ENCODE results near the gene PIGB. TPM values are rescaled to one million over a fixed set of nuclear protein-coding genes. Genes with fewer than 3 reads are reported as not detected.

The PIGB gene
- total RNA-seq, 1 experiment from 2014 or later: 15.1 TPM

DNA sequence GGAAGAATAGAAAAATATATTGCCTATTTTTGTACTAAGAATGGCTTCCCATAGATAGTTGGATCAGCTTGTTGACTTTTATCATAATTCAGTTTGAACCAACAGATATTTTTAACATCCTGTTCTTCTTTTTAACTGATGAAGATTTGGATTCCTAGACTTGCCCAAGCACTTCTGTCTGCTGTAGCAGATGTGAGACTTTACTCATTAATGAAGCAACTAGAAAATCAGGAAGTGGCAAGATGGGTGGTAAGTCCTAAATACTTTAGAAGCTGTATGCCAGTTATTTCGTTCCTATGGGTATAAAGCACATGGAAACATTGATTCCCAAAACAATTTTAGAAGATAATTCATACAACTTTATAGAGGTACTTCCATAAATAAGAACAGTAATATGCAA, 8.4 kb downstream of the PIGB start:
- no peaks in the 10 kb centered on the region for H3K79me2 ChIP-seq (ENCODE audit: insufficient read depth, low read length)
- no peak overlapping the region for H3K9ac ChIP-seq (ENCODE audit: low read length)
- TF ChIP-seq MAX (IDR thresholded peaks at IDR 0.05) (no peak), EGR1 (IDR thresholded peaks at IDR 0.05; ENCODE audit: low read depth) (no peak), REST (IDR thresholded peaks at IDR 0.05; ENCODE audit: low read depth) (no peak)
- H3K27ac ChIP-seq (ENCODE audit: low read depth, low read length): no peak overlapping the region
- peaks cover 0 to 5% of the 10 kb centered on the region in 2 experiments; a peak in 2 of 4 replicates for H3K36me3 ChIP-seq (ENCODE audit: control insufficient read depth in 1 of 2, insufficient read depth in 2 of 2, low read length in 2 of 2)
- H3K4me3 ChIP-seq (replicated peaks in 1 of 2; ENCODE audit: low read depth in 1 of 2, low read length in 2 of 2): no peak overlapping the region
- ATAC-seq (no peak), DNase-seq (ENCODE audit: low read depth, low spot score) (no peak)
- H3K9me3 ChIP-seq (ENCODE audit: control insufficient read depth in 1 of 2, insufficient read depth in 1 of 2, low read depth in 1 of 2, low read length in 2 of 2): no peaks in the 10 kb centered on the region
- H3K27me3 ChIP-seq (ENCODE audit: insufficient read depth, low read length): no peaks in the 10 kb centered on the region
- H2AFZ ChIP-seq (ENCODE audit: low read depth, low read length, poor library complexity, severe bottlenecking): no peak overlapping the region
- H4K20me1 ChIP-seq (ENCODE audit: insufficient read depth): no peaks in the 10 kb centered on the region
- no peaks in the 10 kb centered on the region for H3K9me2 ChIP-seq (ENCODE audit: insufficient read depth)
- intact Hi-C loops (cut with micrococcal nuclease): no loop called here
- BruUV-seq (replicated peaks): no TSS peak
- no peak overlapping the region for H3K4me2 ChIP-seq (ENCODE audit: low read length)
- ChIA-PET RAD21 (ENCODE audit: low non-redundant PET in 1 of 2, low total read pairs in 2 of 2, uncharacterized antibody in 2 of 2, unreplicated experiment in 2 of 2) (no interaction called here), POLR2A (no interaction called here), CTCF (interaction anchor here (0.6 kb wide), 1 partner anchor 12 kb away, joined by 3 read pairs; no protein-coding TSS in a partner anchor)
- H3K4me1 ChIP-seq (ENCODE audit: control insufficient read depth in 1 of 2, insufficient read depth in 2 of 2, low read length in 2 of 2): no peaks in the 10 kb centered on the region

- Histone ChIP-seq H3K36me3 (ENCODE audit: control insufficient read depth in 1 of 2, insufficient read depth in 2 of 2, low read length in 2 of 2) (peaks cover 0 to 8% of the 10 kb centered on the region in 2 experiments; a peak in 3 of 4 replicates), H3K4me3 (replicated peaks in 1 of 2; ENCODE audit: low read depth in 1 of 2, low read length in 2 of 2) (no peak overlapping the region), H4K20me1 (ENCODE audit: insufficient read depth) (no peaks in the 10 kb centered on the region), H3K79me2 (ENCODE audit: insufficient read depth, low read length) (no peaks in the 10 kb centered on the region), H3K9ac (ENCODE audit: low read length) (no peak overlapping the region), H3K4me2 (ENCODE audit: low read length) (no peak overlapping the region), H3K9me2 (ENCODE audit: insufficient read depth) (no peaks in the 10 kb centered on the region), H3K27me3 (ENCODE audit: insufficient read depth, low read length) (no peaks in the 10 kb centered on the region), H2AFZ (ENCODE audit: low read depth, low read length, poor library complexity, severe bottlenecking) (no peak overlapping the region), H3K4me1 (ENCODE audit: control insufficient read depth in 1 of 2, insufficient read depth in 2 of 2, low read length in 2 of 2) (no peaks in the 10 kb centered on the region), H3K9me3 (ENCODE audit: control insufficient read depth in 1 of 2, insufficient read depth in 1 of 2, low read depth in 1 of 2, low read length in 2 of 2) (no peaks in the 10 kb centered on the region), H3K27ac (ENCODE audit: low read depth, low read length) (no peak overlapping the region)
- ChIA-PET POLR2A (no interaction called here), CTCF (no interaction called here), RAD21 (ENCODE audit: low non-redundant PET in 1 of 2, low total read pairs in 2 of 2, uncharacterized antibody in 2 of 2, unreplicated experiment in 2 of 2) (no interaction called here)
- DNase-seq (ENCODE audit: low read depth, low spot score) (no peak), ATAC-seq (no peak)
- no TSS peak for BruUV-seq (replicated peaks)
- intact Hi-C loops (cut with micrococcal nuclease): no loop called here
- no peak for TF ChIP-seq POLR2AphosphoS5 (IDR thresholded peaks at IDR 0.05; ENCODE audit: low read depth, low read length)
- no peak for TF ChIP-seq CEBPB (IDR thresholded peaks at IDR 0.05; ENCODE audit: low read depth)
- TF ChIP-seq SIN3A (IDR thresholded peaks at IDR 0.05; ENCODE audit: low read depth): no peak
- TF ChIP-seq, protein P1, sequence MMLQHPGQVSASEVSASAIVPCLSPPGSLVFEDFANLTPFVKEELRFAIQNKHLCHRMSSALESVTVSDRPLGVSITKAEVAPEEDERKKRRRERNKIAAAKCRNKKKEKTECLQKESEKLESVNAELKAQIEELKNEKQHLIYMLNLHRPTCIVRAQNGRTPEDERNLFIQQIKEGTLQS (IDR thresholded peaks at IDR 0.05): no peak
- TF ChIP-seq, protein P2, sequence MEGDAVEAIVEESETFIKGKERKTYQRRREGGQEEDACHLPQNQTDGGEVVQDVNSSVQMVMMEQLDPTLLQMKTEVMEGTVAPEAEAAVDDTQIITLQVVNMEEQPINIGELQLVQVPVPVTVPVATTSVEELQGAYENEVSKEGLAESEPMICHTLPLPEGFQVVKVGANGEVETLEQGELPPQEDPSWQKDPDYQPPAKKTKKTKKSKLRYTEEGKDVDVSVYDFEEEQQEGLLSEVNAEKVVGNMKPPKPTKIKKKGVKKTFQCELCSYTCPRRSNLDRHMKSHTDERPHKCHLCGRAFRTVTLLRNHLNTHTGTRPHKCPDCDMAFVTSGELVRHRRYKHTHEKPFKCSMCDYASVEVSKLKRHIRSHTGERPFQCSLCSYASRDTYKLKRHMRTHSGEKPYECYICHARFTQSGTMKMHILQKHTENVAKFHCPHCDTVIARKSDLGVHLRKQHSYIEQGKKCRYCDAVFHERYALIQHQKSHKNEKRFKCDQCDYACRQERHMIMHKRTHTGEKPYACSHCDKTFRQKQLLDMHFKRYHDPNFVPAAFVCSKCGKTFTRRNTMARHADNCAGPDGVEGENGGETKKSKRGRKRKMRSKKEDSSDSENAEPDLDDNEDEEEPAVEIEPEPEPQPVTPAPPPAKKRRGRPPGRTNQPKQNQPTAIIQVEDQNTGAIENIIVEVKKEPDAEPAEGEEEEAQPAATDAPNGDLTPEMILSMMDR (IDR thresholded peaks at IDR 0.05 in 2 of 3, conservative IDR thresholded peaks at IDR 0.05 in 1 of 3; ENCODE audit: borderline replicate concordance in 1 of 3, insufficient read depth in 1 of 3, low read depth in 2 of 3, low read length in 2 of 3): no peak
- no peak for TF ChIP-seq RAD21 (IDR thresholded peaks at IDR 0.05; ENCODE audit: low read depth)
- no peak for TF ChIP-seq EZH2 (IDR thresholded peaks at IDR 0.05)
- no peak for TF ChIP-seq JUND (IDR thresholded peaks at IDR 0.05)
Observed at GRCh38 chr15:55334371-55334770, 15.3 kb downstream of the PIGB start.

Data from HCT116 (cell line).